Activated CD8-positive, alpha-beta memory T cell treated with anti-CD3 and anti-CD28 coated beads, Interleukin-2, amount 50 U/mL, for 24 hours (primary cell): ENCODE results near the gene KLF12.

Source experiments
- DNase-seq: peaks from one replicate; pipeline ENCODE4 v3.0.0-alpha.2; 2020; ENCODE audit errors: extremely low read depth

The KLF12 gene

DNA sequence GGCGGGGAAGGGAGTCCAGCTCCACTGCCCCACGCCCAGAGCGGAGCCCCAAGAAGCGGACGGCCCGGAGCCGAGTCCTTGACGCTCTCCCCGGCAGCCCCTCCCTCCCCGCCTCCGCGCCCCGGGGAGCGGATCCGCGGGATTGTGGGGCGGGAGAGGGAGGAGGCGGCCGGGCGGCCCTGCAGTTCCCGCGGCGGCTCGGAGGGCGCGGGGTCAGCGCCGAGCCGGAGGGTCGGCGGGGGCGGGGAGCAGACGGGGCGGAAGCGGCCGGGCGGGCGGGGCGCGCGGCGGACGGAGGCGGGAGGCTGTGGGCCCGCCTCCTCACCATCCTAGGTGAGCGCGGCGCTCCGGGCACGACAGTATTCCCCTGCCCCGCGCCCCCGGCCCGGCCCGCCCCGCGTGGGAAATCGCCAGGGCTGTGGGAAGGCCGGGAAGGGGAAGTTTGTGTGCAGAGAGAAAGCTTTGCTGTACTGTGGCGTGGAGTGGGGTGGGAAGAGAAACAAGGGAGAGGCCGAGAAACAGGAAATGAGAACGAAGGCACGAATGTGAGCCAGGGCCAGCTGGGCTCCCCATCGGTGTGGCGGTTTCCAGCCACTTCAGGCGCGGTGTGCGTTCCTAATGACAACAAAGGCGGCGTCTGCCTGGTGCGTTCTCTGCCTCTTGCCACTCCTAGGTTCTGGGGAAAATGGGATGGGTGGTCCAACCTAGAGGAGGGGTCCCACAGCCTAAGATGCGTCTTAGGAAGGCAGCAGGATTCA lies 1.3 kb upstream of the KLF12 start:
- DNase-seq: no peak

- peak; percentile 26 for DNase-seq
Observed at GRCh38 chr13:74134777-74135325, 647 bp upstream of the KLF12 start.

- peak; percentile 76 for DNase-seq
Observed at GRCh38 chr13:74133657-74134201, 475 bp downstream of the KLF12 start.

GRCh38 chr13:74132776-74133656 lies 1.2 kb downstream of the KLF12 start:
- no peak for DNase-seq

DNA sequence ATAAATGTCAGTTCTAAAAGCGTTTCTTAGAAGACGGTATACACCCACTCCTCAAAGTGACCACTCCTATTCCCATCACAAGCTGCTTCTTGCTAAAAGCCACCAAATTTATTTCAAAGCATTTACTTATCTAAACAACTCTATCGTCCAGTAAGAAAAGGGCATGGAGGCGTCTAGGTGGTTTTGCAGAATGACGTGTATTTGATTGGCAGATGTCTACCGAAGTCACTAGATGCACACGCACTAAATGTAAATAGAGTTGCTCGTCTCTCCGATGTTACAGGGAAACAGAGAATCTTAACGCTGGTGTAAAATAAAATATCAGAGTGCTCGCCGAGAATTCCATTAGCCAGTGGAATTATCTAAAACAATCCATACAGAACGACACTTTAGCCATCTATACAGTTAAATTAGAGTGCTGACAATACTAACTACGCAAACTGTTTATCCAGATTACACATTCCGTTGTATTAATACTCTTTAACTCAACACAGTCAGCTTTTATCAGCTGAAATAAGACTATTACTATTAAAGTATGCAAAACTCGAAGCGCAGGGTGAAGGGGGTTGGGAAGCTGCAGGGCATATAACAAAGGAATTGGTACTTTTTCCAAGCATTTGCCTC lies 1.9 kb downstream of the KLF12 start:
- no peak for DNase-seq

DNA sequence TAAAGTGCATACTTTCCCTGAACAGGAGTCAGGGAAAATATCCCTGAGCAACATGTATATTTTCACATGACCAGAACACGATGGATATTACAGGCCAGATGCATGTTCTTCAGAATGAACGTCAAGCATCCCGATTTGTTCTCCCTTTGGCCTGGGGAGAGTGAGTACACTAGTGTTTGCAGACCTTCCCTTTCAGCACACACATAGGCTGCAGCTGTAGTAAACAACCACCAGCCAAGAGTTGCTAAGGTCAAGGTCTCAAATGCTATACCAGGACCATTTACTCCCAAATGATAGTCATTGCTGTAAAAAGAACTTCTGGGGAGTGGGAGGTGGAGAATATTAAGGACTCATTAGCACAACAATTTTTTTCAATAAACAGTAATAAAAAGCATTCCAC lies 3.0 kb downstream of the KLF12 start:
- DNase-seq: no peak

GRCh38 chr13:74129500-74130191 lies 4.6 kb downstream of the KLF12 start:
- DNase-seq: no peak

GRCh38 chr13:74128156-74128767 lies 5.9 kb downstream of the KLF12 start:
- no peak for DNase-seq

DNA sequence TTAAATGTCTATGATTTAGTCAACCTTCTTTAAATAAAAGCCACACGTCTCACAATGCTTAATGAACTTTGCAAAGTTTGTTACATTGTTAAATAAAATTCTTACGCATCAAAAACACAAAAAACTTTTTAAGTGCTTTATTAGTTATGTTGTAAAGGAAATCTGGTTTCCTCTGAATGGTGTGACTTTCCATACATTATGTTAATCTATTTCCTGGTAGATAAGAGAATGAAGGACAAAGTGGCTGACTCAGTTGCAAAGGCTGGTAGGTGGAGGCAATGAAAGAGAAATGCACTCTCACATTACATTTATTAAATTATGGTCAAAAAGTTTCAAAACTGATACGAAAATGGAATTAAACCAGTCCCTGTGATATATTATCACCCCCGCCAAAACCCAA lies 15.9 kb downstream of the KLF12 start:
- no peak for DNase-seq

- DNase-seq: no peak
Observed at GRCh38 chr13:74117207-74117705, 16.9 kb downstream of the KLF12 start.

GRCh38 chr13:74115133-74115532 lies 19.1 kb downstream of the KLF12 start:
- DNase-seq: no peak

- DNase-seq: no peak
Observed at GRCh38 chr13:74114641-74115040, 19.6 kb downstream of the KLF12 start.

DNA sequence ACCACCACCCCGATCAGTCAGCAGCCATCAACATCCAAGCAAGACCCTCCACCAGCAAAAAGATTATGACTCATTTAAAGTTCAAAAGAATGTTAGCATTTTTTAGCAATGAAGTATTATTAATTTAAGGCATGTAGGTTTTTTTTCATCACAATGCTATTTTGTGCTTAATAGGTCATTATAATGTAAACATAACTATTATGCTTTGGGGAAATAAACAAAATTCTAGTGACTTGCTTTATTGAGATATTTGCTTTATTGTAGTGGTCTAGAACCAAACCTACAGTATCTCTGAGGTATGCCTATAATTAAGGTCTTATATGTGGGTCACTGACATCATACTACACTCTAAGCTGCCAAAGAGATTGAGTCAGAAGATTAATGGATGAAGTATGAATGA lies 20.0 kb downstream of the KLF12 start:
- DNase-seq: no peak

- DNase-seq: no peak
Observed at GRCh38 chr13:74111901-74112824, 22.0 kb downstream of the KLF12 start.

DNA sequence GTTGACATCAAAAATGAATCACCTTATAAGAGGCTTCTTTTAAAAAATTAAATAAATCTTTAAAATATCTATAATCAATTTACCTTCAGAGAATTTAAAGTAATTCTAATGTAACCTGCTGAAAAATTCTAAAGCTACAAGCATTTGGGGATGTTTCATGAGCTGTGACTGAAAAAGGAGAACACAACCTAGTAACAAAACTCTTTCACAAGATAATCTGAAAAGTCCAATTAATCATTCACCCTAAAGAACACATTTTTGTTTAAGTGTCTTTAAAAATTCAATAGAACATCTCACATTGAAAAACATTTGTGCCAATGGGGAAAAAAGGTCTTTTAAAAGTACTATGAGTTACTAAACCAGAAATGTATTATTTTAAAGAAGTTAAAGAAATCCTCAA lies 22.8 kb downstream of the KLF12 start:
- no peak for DNase-seq

- DNase-seq: no peak
Observed at GRCh38 chr13:74110053-74110452, 24.2 kb downstream of the KLF12 start.

- no peak for DNase-seq
Observed at GRCh38 chr13:74107598-74107997, 26.6 kb downstream of the KLF12 start.

GRCh38 chr13:74105871-74106270 lies 28.3 kb downstream of the KLF12 start:
- DNase-seq: no peak

- no peak for DNase-seq
Observed at GRCh38 chr13:74104661-74105275, 29.4 kb downstream of the KLF12 start.
